Esophagus muscularis mucosa (tissue), 4 donors: ENCODE results near the gene OR2M2. TPM values are rescaled to one million over a fixed set of nuclear protein-coding genes. Genes with fewer than 3 reads are reported as not detected.

Source experiments
- DNase-seq: peaks from one replicate; pipeline ENCODE4 v3.0.0-alpha.2; 2017; ENCODE audit errors: extremely low spot score
- H3K27ac ChIP-seq, 4 donors: fragments of 200-600 bp; sonication (generic); replicated peaks in 1 of 4; 1 replicate in 3 of 4; 2 replicates in 1 of 4; pipeline ENCODE4 v1.5.1; 2016 to 2019; ENCODE audit warnings: mild to moderate bottlenecking in 1 of 4
- H3K27me3 ChIP-seq, 4 donors: fragments of 200-600 bp; sonication (generic); one replicate each; pipeline versions ENCODE4 v1.5.1 to v1.6.0; 2016 to 2019
- H3K36me3 ChIP-seq, 4 donors: fragments of 200-600 bp; sonication (generic); one replicate each; pipeline ENCODE4 v1.5.1; 2016 to 2019
- H3K4me1 ChIP-seq, 4 donors: fragments of 200-600 bp; sonication (generic); one replicate each; pipeline ENCODE4 v1.5.1; 2016 to 2019
- H3K4me3 ChIP-seq, 4 donors: fragments of 200-600 bp; sonication (generic); 1 replicate in 2 of 4; 2 replicates in 2 of 4; pipeline ENCODE4 v1.5.1; 2016 to 2019; ENCODE audit warnings: mild to moderate bottlenecking in 4 of 4, moderate library complexity in 1 of 4
- H3K9me3 ChIP-seq, 4 donors: fragments of 200-600 bp; sonication (generic); 1 replicate in 3 of 4; 2 replicates in 1 of 4; pipeline ENCODE4 v1.5.1; 2016 to 2019
- CTCF ChIP-seq, 3 experiments: fragments of 200-600 bp in 2 of 3; fragments of 450-650 bp in 1 of 3; sonication (generic) in 2 of 3; IDR thresholded peaks; one replicate each; pipeline ENCODE4 v1.5.1; 2017 to 2019; ENCODE audit warnings: antibody characterized with exemption in 3 of 3, mild to moderate bottlenecking in 2 of 3, moderate library complexity in 1 of 3
- EP300 ChIP-seq: sonication (generic); formaldehyde crosslinking; IDR thresholded peaks from one replicate; pipeline ENCODE4 v1.6.1; 2017; ENCODE audit warnings: antibody characterized with exemption
- POLR2A ChIP-seq: fragments of 450-650 bp; IDR thresholded peaks from one replicate; pipeline ENCODE4 v1.6.1; 2017; ENCODE audit warnings: antibody characterized with exemption, moderate library complexity, mild to moderate bottlenecking, low read depth
- POLR2AphosphoS5 ChIP-seq, 2 donors: sonication (generic); formaldehyde crosslinking; IDR thresholded peaks; one replicate each; pipeline ENCODE4 v1.6.1; 2017; ENCODE audit warnings: antibody characterized with exemption in 2 of 2
- WGBS: methylation state at CpG from one replicate; pipeline ENCODE4 v1.1.5; 2018; 5-methylcytosine and 5-hydroxymethylcytosine counted together
- intact Hi-C: fragments of 100-400 bp; cut with DNase I; formaldehyde crosslinking; loops from one replicate; pipeline ENCODE4 v1.15.1; 2023
- total RNA-seq, 4 donors: library from RNA; depleted of rRNA; stranded (reverse); fragments of >200 nt; gene quantifications; one replicate each; pipeline versions ENCODE4 v1.1.0 to v1.2.1, GENCODE V29; 2016

OR2M2 gene
- total RNA-seq, 4 donors from 2014 or later = not detected

GRCh38 chr1:248196965-248197364 is 22.3 kb downstream of the OR2M2 start, which contains the start of gene OR2M3:
TSS of gene OR2M3 (plus strand) at chr1:248197265. CDS start at chr1:248203068, 5,803 bp downstream.
- intact Hi-C loops = no loop called here
- H3K36me3 ChIP-seq = no peaks in the 10 kb centered on the region
- WGBS = 52% methylated on average over 4 of the region's 4 CpGs
- no peaks in the 10 kb centered on the region for H3K27me3 ChIP-seq
- no peak for TF ChIP-seq EP300
- no peak for TF ChIP-seq CTCF (IDR thresholded peaks at IDR 0.05)
- no peak for TF ChIP-seq POLR2AphosphoS5 (IDR thresholded peaks at IDR 0.05)
- no peak for TF ChIP-seq POLR2A
- peaks cover 0 to 14% (median 5%) of the 10 kb centered on the region in 4 donors for H3K9me3 ChIP-seq
- no peak for DNase-seq
- no peak within 1 kb of the TSS for H3K4me3 ChIP-seq
- H3K4me1 ChIP-seq = no peaks in the 10 kb centered on the region
- H3K27ac ChIP-seq = no peak within 1 kb of the TSS

GRCh38 chr1:248215880-248216279 is 41.3 kb downstream of the OR2M2 start:
- Histone ChIP-seq H3K36me3 (no peaks in the 10 kb centered on the region), H3K9me3 (peaks cover 0 to 7% (median 0%) of the 10 kb centered on the region in 4 donors), H3K27ac (no peak overlapping the region), H3K4me3 (no peak overlapping the region), H3K4me1 (no peaks in the 10 kb centered on the region), H3K27me3 (no peaks in the 10 kb centered on the region)
- no peak for DNase-seq
- WGBS = 96% methylated on average over 1 of the region's 1 CpG
- no peak for TF ChIP-seq POLR2AphosphoS5 (IDR thresholded peaks at IDR 0.05)
- no peak for TF ChIP-seq EP300
- TF ChIP-seq POLR2A = no peak
- no peak for TF ChIP-seq CTCF (IDR thresholded peaks at IDR 0.05)
- intact Hi-C loops = no loop called here

GRCh38 chr1:248225537-248225936 is 50.9 kb downstream of the OR2M2 start:
- intact Hi-C loops = no loop called here
- no peak for TF ChIP-seq EP300
- no peak for TF ChIP-seq CTCF (IDR thresholded peaks at IDR 0.05)
- no peak for TF ChIP-seq POLR2AphosphoS5 (IDR thresholded peaks at IDR 0.05)
- TF ChIP-seq POLR2A = no peak
- Histone ChIP-seq H3K27me3 (no peaks in the 10 kb centered on the region), H3K4me3 (no peak overlapping the region), H3K9me3 (peaks cover 0 to 5% (median 0%) of the 10 kb centered on the region in 4 donors), H3K27ac (no peak overlapping the region), H3K4me1 (no peaks in the 10 kb centered on the region), H3K36me3 (no peaks in the 10 kb centered on the region)
- no peak for DNase-seq
- 71% methylated on average over 1 of the region's 1 CpG for WGBS

- intact Hi-C loops = no loop called here
- WGBS = 60% methylated on average over 5 of the region's 6 CpGs
These were observed 54.8 kb downstream of the OR2M2 start for GRCh38 chr1:248229360-248229908.

More at GRCh38 chr1:248229360-248229908, 54.8 kb downstream of the OR2M2 start:
- Histone ChIP-seq H3K4me3 (no peak overlapping the region), H3K4me1 (no peaks in the 10 kb centered on the region), H3K36me3 (no peaks in the 10 kb centered on the region), H3K27ac (no peak overlapping the region), H3K9me3 (peaks cover 0 to 5% (median 1%) of the 10 kb centered on the region in 4 donors), H3K27me3 (no peaks in the 10 kb centered on the region)
- no peak for DNase-seq
- TF ChIP-seq POLR2A (no peak), POLR2AphosphoS5 (IDR thresholded peaks at IDR 0.05) (no peak), EP300 (no peak), CTCF (IDR thresholded peaks at IDR 0.05) (no peak)

Other genes starting within 250 kb of the OR2M2 start
- not detected for gene OR2AJ1, start 249.9 kb upstream of the OR2M2 start, total RNA-seq
- gene OR2L8, start 226.0 kb upstream of the OR2M2 start, total RNA-seq = not detected
- not detected for gene OR2AK2, start 209.6 kb upstream of the OR2M2 start, total RNA-seq
- gene OR2L5, start 161.2 kb upstream of the OR2M2 start, total RNA-seq = not detected
- gene OR2L2, start 144.8 kb upstream of the OR2M2 start, total RNA-seq = not detected
- not detected for gene OR2L3, start 128.0 kb upstream of the OR2M2 start, total RNA-seq
- not detected for gene OR2L13, start 79.6 kb upstream of the OR2M2 start, total RNA-seq
- not detected for gene OR2M5, start 29.7 kb upstream of the OR2M2 start, total RNA-seq
- not detected for gene OR2M3, start 22.4 kb downstream of the OR2M2 start, total RNA-seq
- gene OR2M4, start 56.6 kb downstream of the OR2M2 start, total RNA-seq = not detected
- gene OR2T33, start 103.2 kb downstream of the OR2M2 start, total RNA-seq = not detected
- gene OR2T12, start 128.6 kb downstream of the OR2M2 start, total RNA-seq = not detected
- gene OR2M7, start 149.7 kb downstream of the OR2M2 start, total RNA-seq = not detected
- not detected for gene OR14C36, start 174.0 kb downstream of the OR2M2 start, total RNA-seq
- not detected for gene OR2T4, start 186.8 kb downstream of the OR2M2 start, total RNA-seq
- gene OR2T6, start 200.9 kb downstream of the OR2M2 start, total RNA-seq = not detected
- not detected for gene OR2T1, start 228.2 kb downstream of the OR2M2 start, total RNA-seq